ENCODE results near the gene RAB11FIP5.
A peak's percentile ranks its signal among the peaks of the same experiment; 100 is the strongest.

RAB11FIP5 gene

DNA sequence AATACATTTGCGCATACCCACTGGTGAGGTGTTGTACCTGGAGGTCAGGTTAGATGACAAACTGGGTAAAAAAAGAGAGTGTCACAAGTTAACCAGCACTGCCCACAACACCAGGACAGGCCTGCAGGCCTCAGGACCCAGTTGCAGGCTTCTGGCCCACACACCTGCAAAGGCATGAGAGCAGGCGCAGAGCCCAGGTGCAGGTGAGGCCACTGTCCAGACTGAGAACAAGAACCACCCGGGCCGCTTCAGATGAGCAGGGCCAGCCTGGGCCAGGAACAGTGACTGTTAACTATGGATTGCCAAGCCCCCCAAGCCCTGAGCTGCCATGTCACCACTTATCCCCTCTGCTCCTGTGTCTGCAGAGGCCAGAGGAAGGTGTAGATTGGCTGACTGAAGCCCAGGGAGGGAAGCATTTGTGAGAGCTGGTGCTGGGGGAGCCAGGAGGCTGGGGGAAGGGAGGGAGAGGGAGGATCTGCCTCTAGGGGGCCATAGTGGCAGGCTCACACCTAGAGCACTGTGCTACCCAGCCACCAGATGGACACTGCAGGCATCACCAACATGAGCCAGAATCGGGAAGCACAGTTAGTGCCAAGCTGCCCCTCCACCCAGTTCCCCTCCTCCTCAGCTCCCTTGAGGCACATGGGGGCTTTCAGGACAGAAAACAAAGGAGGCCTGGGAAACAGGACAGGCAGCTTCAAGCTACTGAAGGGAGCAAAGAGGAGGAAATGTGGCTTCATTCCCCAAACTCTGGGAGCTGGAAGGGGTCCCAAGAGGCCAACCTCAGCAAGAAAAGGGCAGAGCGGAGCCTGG is 76.6 kb downstream of the RAB11FIP5 start:
- DNase-seq = peak in 37 of 56 donors; percentile 8 to 83 (median 46)

DNA sequence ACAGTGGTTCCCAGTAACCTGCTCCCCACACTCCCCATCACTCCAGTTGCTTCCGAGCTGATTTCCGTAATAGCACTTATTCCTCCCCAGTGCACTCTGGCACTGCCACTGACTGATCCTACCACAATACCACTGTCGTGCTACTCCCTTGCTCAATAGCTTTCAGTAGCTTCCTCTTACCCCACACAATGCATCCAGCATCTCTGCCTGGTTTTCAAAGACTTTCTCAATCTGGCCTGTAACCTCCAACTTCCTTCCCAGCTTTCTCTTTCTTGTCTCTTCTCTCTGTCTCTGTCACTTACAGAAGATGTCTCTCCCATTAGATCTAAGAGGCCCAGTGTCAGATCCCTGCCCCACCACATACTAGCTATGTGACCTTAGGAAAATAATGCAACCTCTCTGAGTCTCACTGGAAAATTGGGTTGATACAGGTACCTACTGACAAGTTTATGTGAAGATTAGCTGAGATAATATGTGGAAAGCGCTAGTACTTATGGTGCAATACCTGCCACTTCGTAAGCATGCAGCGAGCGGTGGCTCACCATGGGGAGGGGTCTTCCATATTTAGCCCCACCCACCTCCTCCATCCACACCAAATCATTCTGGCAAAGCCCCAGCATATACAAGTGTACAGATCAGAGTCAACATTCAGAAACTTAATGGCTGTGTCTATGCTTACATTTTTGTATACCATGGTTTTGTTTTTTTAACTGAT is 77.9 kb downstream of the RAB11FIP5 start:
- no peak for DNase-seq

DNA sequence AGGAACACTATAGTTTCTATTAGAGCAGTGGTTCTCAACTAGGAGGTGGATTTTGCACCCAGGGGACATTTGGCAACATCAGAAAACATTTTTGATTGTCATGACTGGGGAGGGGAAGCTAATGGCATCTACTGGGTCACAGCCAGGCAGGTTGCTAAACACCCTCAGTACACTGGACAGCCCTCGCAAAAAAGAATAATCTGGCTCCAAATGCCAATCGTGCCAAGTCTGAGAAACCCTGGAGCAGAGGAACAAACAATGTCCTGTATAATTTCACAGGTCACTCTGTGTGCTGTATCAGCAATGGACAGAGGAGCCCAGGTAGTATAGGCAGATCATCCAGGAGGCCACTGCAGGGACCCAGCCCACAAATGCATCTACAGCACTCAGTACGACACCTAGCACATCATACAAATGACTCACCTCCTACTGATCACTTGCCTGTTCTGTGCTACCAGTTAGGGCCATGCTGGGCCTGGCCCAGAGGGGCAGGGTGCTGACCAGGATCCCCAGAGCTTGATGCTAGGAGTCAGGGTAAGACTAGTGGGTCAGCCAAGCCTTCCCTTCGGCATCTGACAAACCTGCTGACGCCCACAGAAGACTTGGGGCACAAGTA is 78.9 kb downstream of the RAB11FIP5 start:
- DNase-seq = no peak

DNA sequence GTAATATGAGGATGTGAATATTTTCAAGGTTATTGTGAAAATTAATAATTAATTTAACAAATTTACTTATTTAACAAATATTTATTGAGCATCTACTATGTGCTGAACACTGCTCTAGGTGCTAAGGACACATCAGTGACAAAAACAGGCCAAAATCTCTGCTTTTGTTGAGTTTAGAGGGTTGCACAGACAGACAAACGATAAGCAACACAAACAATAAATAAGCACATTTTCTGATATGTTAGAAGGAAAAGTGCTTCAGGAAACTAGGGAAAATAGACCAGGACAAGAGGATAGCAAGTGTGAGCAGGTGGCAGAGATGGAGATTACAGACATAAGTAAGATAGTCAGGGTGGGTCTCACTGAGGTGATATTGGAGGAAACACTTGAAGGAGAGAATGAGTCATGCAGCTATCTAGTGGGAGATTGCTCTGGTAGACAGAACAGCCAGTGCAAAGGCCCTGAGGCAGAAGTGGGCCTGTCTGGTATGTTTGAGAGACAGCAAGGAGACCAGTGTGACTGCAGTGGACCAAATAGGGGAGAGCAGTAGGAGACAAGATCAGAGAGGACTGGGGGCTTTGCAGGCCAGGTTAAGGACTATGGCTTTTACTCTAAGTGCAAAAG is 79.5 kb downstream of the RAB11FIP5 start:
- no peak for DNase-seq

DNA sequence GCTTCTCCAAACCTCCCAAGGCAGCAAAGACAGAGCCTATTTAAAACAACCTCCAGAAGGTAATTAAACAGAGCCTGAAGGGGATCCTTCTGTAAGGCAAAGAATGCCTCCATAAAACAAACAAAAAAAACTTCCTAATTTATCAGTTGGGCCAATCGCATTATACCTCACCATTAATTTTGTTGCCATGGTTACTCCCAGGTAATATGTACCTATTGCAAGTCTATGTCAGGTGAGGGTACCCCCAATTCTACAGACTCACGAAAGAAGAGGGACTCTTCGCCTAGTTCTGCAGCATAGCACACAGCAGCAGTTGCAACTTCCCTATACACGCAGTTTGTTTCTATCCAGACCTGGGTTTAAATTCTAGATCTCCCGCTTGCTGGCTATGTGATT is 80.0 kb downstream of the RAB11FIP5 start:
- DNase-seq = no peak

DNA sequence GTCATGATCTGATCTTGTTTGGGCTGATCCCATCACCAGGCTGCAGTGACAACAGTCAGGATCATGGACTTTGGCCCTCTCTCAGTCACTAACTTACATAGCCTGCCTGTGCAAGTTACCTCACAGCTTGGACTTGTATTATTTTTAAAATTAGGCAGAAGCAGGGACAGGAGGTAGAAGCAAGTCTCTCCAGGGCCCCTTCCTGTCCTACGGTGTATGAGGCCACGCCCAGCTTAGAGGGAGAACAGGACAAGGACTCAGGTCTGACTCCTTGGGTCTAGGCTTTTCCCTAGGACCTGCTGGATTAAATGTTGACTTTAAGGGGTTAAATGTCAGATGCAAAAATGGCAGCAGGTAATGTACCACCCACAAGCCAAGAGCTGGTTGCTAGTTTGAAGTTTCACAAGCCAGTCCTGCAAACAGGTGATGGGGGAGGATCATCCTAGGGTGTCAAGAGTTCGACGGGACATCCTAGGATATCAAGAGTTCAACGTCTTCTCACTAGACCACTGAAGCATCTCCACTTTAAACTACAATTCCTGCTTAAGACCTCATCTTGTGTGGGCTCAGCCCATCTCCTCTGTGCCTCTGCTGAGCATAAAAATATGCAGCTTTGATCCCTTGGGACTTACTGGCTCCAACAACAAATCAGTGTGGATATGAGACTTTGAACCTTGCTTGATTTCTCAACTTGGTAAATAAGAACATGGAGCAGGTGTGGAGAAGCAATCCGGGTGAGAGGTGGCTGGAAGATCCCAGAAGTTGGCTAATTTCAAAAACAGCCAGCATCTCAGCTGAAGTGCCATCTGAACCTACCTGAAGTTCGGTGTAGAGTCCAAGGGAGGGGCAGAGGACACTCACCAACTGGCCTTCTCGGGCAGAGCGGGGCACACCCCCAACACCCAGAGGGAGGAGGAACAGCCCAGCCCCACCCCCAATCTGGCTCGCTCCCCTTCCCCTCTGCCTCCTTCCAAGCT is 80.7 kb downstream of the RAB11FIP5 start:
- DNase-seq = no peak

DNA sequence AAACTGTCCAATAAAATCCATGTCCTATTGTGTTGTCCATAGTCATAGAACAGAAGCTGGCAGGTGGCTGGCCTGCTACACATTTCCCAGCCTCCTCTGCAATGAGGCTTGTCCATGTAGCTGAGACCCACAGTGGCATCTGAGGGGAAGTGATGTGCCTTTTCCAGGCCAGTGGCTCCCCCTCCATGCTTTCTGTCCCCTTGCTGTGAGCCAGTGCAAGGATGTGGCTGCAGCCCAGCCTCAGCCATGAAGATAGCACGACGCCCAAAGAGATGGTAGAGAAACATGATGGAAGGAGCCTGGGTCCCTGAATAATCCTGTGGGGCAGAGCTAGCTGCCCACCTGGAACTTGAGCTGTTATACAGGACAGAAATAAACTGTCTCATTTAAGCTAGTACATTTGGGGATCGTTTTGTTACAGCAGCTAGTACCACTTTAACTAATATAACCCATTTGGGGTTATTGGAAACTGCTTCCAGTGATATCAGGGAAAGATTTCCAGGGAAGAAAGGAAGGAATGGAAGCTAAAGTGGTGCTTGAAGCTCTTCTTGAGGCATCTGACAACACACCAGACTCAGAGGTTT is 81.6 kb downstream of the RAB11FIP5 start:
- no peak for DNase-seq

DNA sequence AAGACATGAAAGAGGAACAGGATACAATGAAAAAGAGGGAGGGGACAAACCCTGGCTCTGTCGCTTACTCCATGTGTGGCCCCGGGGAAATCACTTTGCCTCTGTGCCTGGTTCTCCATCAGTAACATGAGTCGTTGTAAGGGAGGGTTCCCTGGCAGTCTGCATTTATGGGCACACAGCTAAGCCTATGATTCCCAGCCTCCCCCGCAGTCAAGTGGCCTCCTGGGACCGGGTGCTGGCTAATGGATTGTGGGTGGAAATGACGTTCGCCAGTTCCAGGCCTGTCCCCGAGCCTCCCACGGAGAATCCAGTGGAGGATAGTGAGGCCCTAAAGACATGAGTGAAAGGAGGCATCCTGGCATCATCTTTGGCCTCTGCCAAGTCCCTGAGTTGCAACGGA is 83.9 kb downstream of the RAB11FIP5 start:
- no peak for DNase-seq

DNA sequence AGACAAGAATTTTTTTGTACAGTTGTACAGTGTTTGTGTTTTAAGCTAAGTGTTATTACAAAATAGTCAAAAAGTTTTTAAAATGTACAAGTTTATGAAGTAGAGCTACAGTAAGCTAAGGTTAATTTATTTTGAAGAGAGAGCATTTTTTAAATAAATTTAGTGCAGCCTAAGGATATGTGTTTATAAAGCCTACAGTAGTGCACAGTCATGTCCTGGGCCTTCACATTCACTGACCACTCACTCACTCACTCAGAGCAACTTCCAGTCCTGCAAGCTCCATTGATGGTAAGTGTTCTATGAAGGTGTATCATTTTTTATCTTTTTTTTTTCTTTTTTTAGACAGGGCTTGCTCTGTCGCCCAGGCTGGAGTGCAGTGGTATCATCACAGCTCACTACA is 85.4 kb downstream of the RAB11FIP5 start:
- DNase-seq = no peak

DNA sequence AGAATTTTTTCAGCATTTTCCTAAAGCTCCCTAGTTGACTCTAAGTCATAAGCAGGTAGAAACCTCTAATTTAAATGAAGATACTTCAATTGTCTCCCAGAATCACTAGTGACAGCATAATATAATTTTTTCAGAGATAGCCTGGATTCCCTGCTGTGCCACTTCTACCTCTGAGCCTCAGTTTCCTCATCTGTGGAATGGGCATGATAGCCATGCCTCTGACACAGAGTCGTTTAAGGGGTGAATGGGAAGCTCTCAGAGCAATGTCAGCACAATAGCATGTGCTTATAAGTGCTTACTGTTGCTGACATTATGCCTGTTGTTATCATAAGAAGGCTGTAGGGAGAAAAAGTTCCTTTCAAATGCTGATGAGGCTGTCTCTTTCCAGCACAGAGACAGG is 89.3 kb downstream of the RAB11FIP5 start:
- DNase-seq = no peak
